ENCODE data around the gene HBG1.

The HBG1 gene

DNA sequence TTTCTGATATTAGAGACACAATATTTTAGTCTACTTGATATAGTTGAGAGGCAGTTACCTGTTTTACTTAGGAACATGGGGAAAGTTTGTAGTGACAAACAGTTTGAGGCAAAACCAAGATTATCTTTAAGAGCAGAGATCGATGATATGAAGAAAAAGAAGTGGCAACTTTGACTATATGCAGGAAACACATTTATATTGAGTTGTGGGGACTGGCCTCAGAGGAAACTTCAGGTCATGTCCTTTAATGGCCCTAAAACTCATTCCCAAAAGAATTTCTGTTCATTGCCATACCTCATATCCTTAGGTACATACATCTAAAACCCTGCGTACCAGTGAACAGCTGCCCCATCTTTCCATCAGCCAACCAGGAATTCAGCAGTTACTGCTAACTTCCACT lies 4.5 kb downstream of the HBG1 start:
- DNase-seq: no peak

DNA sequence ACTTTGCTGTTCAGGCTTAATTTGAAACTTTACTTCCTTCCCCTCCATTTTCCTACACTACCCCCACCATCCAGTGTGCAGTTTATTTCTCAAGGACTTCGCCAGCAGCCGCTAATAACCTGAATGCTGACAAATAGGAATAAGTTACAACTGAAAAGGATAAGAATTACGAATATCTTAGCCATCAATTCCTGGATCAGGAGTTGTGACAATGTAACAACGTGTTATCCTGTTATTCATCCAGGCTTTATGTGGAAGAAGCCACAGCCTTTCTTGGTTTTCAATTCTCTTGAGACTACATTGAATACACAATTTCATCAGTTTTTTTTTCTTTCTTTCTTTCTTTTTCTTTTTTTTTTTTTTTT lies 5.9 kb downstream of the HBG1 start:
- no peak for DNase-seq

DNA sequence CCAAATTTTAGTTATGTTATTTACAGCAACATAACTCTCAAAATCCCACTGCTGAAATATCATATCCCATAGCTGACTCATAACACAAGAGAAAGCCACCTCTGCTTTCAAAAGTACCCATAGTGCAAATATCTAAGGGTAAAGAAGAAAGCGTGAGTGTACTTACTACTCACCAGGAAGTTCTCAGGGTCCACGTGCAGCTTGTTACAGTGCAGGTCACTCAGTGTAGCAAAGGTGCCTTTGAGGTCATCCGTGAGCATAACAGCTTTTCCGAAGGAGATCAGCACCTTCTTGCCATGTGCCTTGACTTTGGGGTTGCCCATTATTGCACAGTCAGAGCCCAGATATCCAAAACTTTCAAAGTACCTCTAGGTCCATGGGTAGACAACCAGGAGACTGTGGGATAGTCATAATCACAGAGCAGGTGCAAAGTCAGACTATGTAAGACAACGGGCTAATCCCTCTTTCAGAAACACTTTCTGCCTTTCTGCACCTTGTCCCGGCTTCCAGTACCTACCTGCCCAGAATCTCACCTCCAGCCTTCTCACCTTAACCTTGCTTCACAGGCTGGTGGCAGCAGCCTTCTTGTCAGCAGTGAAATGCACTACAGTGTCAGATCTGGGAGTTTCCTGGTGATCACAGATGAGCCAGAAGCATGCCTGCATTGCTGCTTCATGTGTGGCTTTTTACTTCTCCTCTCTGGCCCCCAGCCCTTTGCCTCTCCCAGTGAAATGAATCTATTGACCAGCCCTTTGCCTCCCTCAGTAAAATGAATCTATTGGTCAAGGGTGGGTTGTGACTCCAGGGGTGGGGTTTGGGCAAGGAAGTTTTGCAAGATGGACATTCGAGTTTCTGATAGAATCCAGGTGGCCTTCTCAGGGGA lies 6.5 kb downstream of the HBG1 start:
- DNase-seq: no peak

DNA sequence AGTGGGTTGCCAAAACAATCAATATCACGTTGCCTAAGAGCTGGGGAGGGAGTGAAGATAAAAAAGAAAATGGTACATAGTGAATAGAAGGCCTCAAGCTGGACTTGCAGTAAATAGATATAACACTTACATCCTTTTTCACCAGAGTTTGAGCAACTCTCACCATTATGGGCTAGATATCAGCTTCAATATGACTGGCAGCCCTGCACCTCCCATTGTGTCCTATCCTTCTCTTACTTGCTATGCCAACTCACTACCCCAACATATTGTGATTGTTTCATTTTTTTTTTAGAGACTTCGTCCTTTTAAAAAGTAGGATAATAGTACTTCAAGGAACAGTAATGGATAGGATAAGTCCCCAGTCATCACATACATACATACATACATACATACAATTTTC lies 7.4 kb downstream of the HBG1 start:
- no peak for DNase-seq

DNA sequence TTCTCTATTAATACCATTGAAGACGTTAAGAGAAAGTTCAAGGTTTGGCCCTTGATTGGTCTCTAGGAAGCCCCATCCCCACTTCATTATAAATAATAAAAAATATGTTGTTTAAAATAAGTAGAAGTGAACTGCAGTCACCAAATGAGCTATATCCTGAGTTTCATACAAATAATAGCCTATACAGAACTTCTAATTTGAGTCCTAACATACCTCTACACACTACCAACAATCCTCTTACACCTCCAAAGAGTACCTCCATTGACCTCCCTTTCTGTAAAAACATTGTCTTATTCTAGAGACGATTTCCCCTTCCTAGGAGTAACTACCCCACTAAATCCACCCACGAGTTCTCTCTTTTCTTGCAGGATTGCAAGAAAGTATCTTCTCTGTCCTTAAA lies 8.2 kb downstream of the HBG1 start:
- no peak for DNase-seq

DNA sequence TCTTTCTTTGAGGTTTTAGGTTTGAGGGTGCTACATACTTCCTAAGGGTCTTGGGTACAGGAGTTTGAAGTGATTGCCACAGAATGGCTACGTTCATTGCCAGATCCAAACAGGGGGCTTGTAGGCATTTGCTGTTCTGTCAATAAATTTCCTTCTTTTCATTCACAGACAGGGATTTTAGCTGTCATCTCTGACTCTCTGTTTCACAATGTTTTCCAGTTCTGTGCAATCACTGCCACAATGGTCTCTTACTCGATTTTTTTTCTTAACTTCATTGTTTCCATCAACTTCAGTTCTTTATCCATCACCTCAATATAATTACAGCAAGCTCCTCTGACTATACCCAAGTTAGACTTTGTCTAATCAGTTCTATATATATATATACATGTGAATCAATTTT lies 9.2 kb downstream of the HBG1 start:
- no peak for DNase-seq

DNA sequence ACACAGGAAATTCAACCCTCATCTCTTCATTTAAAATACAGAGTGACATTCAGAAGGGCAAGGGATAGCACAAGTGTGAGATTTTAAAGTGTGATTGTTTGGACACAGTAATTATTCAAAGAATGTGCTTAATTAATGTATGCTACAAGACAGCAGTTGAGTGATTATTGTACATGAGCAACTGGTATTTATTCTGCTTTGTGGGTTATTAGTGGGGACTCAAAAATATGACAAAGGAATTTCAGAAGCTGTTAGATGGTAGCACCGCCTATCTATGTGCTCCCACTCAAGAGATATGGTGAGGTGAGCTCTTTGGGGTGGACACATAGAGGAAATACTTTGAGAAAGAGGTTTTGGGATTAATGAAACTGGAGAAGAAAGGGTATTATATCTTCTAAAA lies 9.6 kb downstream of the HBG1 start:
- no peak for DNase-seq

DNA sequence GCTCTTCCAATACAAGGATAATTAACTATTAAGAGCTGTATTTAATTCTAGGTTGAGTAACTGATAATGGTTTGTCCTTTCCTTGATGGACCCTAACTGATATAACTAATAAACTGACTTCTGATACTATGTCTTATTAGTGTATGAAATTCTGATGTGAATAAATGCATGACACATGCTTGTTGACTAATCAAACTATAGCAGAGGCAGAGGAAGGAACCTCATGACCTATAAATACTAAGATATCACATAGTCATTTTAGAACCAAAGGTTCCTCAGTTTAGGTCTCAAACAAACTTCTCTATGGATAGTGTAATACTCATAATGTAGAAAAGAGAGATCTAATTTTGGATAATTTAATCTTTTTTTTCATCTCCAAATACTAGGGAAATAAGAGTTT lies 10.6 kb downstream of the HBG1 start:
- no peak for DNase-seq

DNA sequence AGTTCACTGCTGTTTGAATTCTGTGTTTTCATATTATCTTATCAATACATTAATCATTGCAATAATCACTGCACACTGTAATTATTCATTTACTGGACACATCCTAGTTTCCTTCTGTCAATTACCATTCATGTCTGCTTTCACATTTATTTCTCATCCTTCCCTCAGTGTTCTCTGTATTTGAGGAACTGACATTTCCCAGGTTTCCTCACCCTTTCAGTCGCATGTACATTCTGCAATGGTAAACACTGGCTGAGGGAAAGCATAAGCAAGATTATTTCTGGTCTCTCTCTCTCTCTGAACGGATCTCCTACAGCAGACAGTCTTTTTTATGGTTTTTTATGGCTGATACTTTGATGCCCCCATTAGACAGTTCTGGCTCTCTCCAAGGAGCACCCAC lies 11.2 kb downstream of the HBG1 start:
- no peak for DNase-seq

DNA sequence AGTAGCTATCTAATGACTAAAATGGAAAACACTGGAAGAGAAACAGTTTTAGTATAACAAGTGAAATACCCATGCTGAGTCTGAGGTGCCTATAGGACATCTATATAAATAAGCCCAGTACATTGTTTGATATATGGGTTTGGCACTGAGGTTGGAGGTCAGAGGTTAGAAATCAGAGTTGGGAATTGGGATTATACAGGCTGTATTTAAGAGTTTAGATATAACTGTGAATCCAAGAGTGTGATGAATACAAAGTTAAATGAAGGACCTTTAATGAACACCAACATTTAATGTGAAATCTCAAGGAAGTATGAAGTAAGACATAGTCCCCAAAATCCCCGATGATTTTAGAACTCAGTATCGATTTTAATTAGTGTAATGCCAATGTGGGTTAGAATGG lies 12.2 kb downstream of the HBG1 start:
- no peak for DNase-seq

DNA sequence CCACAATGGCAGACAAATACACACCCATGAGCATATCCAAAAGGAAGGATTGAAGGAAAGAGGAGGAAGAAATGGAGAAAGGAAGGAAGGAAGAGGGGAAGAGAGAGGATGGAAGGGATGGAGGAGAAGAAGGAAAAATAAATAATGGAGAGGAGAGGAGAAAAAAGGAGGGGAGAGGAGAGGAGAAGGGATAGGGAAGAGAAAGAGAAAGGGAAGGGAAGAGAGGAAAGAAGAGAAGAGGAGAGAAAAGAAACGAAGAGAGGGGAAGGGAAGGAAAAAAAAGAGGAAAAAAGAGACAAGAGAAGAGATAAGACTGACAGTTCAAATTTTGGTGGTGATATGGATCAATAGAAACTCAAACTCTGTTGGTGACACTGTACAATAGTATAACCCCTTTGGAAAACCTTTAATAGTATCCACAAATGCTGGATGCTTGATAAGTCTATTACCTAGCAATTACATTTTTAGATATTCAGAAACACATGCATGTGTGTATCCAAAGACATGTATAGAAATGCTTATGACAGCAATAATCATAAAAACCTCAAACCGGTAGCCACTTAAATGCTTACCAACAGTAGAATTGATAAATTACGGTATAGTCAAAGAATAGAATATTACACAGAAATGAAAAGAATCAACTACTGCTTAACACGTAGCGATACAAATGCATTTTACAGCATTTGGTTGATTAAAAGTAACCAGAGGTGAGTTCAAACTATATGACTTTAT lies 14.1 kb downstream of the HBG1 start:
- DNase-seq: no peak

DNA sequence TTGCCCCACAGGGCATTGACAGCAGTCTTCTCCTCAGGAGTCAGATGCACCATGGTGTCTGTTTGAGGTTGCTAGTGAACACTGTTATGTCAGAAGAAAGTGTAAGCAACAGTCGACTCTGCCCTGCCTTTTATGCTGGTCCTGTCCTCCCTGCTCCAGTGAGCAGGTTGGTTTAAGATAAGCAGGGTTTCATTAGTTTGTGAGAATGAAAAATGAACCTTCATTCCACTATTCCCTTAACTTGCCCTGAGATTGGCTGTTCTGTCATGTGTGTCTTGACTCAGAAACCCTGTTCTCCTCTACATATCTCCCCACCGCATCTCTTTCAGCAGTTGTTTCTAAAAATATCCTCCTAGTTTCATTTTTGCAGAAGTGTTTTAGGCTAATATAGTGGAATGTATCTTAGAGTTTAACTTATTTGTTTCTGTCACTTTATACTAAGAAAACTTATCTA lies 15.2 kb downstream of the HBG1 start, which contains the start of gene HBD:
Gene HBD (minus strand): TSS at position 103 of the 454 bp plus-strand sequence. CDS start 50 bp downstream, at position 53.
- no peak for DNase-seq

DNA sequence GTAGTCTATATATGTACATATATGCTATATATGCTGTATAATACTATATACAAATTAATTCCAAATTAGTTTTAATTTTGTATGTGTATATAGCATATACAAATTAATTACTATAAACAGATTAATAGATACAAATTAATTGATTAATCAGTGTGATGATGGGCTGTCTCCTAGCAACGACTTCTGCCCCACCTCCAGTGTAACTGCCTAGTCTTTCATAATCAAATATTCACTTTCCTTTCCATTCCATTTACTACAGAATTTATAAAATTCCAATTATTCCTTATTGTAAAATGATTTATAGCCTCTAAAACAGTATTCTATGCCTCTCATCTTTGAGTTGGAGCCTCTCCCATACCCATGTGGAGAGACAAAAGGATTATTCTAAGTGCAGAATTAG lies 16.4 kb downstream of the HBG1 start:
- no peak for DNase-seq

DNA sequence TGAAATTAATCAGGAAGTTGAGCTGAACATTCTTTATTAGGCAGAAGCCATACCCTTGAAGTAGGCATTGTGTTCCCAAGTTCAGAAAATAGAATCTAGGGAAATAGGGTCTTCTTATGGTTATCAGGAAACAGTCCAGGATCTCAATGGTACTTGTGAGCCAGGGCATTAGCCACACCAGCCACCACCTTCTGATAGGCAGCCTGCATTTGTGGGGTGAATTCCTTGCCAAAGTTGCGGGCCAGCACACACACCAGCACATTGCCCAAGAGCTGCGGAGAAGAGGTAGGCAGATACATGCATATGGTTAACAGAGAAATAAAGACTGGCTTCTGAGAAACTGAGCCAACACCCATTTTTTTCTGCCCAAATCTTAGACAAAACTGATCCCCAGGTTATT lies 16.8 kb downstream of the HBG1 start:
- DNase-seq: no peak

DNA sequence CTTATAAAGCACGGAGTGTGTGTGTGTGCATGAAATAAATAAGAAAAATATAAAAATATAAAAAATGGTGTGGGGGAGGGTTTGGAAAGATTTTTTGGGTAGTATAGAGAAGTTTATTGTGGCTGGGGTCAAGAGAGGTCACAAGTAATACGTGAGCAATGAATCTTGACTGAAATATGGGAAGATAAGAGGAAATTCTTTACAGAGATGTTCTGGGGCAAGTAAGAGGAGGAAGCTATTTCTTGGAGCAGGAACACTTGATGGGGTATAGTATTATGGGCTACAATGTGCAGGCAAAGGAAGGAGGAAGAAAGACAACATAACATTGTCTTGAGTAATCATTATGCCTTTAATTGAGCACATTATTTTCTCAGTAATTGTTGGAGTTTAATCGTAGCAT lies 17.5 kb downstream of the HBG1 start:
- no peak for DNase-seq

DNA sequence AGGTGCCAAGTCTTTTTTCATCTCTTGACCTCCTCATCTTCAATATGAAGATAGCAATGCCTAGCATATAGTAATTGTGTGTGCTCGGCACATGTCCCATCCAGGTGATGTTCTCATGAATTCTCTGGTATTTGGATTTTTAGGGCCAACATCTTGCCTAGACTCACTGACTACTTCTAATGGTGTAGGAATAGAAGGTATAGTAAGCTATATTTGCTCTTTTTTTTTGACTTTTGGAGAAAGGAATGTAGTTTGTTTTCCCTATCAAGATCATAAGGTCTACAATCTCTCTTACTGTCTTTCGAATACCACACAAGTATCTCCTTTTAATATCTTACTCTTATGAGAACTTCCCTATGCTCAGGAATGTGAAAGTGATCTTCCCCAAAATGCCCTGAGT lies 18.5 kb downstream of the HBG1 start:
- no peak for DNase-seq

DNA sequence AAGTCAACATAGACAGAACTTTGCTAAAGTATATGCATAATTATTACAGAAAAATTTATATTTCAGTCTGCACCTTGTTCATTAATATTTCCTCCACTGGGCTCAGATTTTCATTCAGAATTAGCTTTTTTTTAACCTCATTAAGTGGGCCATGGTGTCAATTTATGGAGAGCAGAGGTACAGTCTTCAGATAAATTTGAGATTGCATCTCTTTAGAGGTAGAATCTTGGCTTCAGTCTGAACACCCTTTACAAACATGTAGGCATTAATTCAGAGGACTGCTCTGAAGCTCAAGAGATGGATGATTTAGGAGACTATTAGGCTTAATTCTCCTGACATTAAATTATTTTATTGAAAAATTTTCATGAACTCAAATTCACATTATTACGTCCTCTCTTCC lies 19.4 kb downstream of the HBG1 start:
- DNase-seq: no peak

DNA sequence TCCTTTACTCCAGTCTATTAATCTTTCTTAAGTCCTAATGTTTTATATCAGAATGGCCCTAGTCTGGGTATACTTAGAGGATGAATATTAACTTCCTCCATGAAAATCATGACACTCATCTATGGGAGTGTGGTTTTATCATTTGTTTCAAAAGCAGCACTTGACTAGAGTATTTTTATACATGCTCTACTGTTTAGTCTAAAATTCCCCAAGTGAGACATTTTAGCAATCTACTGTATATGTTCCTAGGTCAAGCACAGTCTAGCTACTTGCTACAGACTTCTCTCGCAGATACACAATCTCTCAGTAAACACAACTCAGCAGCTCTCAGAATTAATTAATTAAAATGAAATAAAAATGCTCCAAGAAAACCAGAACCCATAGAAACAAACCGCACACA lies 19.9 kb downstream of the HBG1 start:
- no peak for DNase-seq

DNA sequence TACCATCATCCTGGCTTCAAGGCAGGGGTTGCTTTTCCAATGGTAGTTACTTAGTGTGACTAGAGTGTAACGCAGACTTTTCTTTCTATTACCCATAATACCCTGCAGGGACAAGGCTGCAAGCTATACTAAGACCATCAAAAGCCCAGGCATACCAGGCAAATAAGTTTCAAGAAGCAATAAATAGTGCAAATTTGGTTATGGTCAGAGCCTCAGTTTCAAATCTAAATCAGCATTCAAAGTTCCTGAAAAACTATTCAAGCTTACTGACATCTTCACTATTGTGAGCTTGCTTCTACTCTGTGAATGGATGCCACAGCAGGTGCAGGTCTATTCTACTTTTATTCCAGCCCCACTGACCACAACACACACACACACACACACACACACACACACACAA lies 20.3 kb downstream of the HBG1 start:
- DNase-seq: no peak

DNA sequence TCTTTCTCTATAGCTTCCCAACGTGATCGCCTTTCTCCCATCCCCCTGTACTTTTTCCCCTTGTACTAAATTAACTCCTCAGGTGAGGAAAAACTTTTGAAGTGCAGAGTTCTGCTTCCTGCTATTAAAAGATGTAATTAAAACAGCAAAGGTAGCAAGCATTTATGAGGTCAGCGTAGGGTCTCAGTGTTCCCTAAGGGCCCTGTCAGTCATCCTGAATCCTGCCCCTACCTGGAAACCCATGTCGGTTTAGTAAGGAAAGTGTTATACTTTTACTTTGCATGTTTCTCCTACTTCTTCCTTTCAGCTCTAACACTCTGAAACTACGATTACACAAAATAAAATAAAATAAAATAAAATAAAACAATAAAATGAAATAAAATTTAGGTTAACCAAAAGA lies 21.5 kb downstream of the HBG1 start:
- no peak for DNase-seq

DNA sequence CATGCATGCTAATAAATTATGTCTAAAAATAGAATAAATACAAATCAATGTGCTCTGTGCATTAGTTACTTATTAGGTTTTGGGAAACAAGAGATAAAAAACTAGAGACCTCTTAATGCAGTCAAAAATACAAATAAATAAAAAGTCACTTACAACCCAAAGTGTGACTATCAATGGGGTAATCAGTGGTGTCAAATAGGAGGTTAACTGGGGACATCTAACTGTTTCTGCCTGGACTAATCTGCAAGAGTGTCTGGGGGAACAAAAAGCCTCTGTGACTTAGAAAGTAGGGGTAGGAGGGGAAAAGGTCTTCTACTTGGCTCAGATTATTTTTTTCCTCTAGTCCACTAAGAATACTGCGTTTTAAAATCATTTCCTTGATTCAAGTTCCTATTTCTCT lies 22.0 kb downstream of the HBG1 start:
- no peak for DNase-seq

DNA sequence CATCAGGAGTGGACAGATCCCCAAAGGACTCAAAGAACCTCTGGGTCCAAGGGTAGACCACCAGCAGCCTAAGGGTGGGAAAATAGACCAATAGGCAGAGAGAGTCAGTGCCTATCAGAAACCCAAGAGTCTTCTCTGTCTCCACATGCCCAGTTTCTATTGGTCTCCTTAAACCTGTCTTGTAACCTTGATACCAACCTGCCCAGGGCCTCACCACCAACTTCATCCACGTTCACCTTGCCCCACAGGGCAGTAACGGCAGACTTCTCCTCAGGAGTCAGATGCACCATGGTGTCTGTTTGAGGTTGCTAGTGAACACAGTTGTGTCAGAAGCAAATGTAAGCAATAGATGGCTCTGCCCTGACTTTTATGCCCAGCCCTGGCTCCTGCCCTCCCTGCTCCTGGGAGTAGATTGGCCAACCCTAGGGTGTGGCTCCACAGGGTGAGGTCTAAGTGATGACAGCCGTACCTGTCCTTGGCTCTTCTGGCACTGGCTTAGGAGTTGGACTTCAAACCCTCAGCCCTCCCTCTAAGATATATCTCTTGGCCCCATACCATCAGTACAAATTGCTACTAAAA lies 22.8 kb downstream of the HBG1 start, which contains the start of gene HBB:
Gene HBB (minus strand): TSS at position 340 of the 579 bp plus-strand sequence. CDS start 50 bp downstream, at position 290.
- no peak for DNase-seq

DNA sequence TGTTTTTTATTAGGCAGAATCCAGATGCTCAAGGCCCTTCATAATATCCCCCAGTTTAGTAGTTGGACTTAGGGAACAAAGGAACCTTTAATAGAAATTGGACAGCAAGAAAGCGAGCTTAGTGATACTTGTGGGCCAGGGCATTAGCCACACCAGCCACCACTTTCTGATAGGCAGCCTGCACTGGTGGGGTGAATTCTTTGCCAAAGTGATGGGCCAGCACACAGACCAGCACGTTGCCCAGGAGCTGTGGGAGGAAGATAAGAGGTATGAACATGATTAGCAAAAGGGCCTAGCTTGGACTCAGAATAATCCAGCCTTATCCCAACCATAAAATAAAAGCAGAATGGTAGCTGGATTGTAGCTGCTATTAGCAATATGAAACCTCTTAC lies 24.2 kb downstream of the HBG1 start:
- no peak for DNase-seq
